Natural killer cell (primary cell): Measurements from ENCODE around the gene PRMT3. TPM values are rescaled to one million over a fixed set of nuclear protein-coding genes. Genes with fewer than 3 reads are reported as not detected.

Experiments
- ATAC-seq, 3 donors: fragments of 150-1000 bp in 2 of 3; fragments of 200-7000 bp in 1 of 3; cut with Tn5 transposase; 1 replicate in 1 of 3; 2 replicates in 2 of 3; pipeline ENCODE4 v1.10.0; 2021; ENCODE audit warnings: mild to moderate bottlenecking in 2 of 3, moderate library complexity in 2 of 3
- DNase-seq, 2 donors: peaks; one replicate each; pipeline versions ENCODE4 v3.0.0 to v3.0.0-alpha.2; 2013 to 2021; ENCODE audit warnings: mixed read lengths in 1 of 2
- H3K27ac ChIP-seq: one replicate; pipeline ENCODE4 v1.5.1; 2013; ENCODE audit warnings: mild to moderate bottlenecking, low read length
- H3K27me3 ChIP-seq: one replicate; pipeline ENCODE4 v1.6.1; 2013; ENCODE audit warnings: low read length; ENCODE audit not compliant: control insufficient read depth, insufficient read depth
- H3K36me3 ChIP-seq: one replicate; pipeline ENCODE4 v1.6.1; 2013; ENCODE audit warnings: low read length; ENCODE audit not compliant: control insufficient read depth, insufficient read depth
- H3K4me1 ChIP-seq: one replicate; pipeline ENCODE4 v1.6.1; 2013; ENCODE audit warnings: low read length; ENCODE audit not compliant: control insufficient read depth, insufficient read depth
- H3K4me3 ChIP-seq: one replicate; pipeline ENCODE4 v1.5.1; 2013; ENCODE audit warnings: low read length
- H3K9me3 ChIP-seq: one replicate; pipeline ENCODE4 v1.6.1; 2013; ENCODE audit warnings: low read length; ENCODE audit not compliant: control insufficient read depth, insufficient read depth
- H3K27ac Mint-ChIP-seq, 2 donors: one replicate each; pipeline ENCODE4 v1.8.0; 2022; ENCODE audit warnings: mild to moderate bottlenecking in 2 of 2, mixed read lengths in 2 of 2, moderate library complexity in 1 of 2
- H3K27me3 Mint-ChIP-seq, 2 donors: one replicate each; pipeline ENCODE4 v1.8.0; 2022; ENCODE audit warnings: low read depth in 2 of 2, mixed read lengths in 2 of 2
- H3K36me3 Mint-ChIP-seq: one replicate; pipeline ENCODE4 v1.8.0; 2022; ENCODE audit warnings: mixed read lengths
- H3K4me1 Mint-ChIP-seq, 2 donors: one replicate each; pipeline ENCODE4 v1.8.0; 2022; ENCODE audit warnings: mixed read lengths in 2 of 2
- H3K4me3 Mint-ChIP-seq: one replicate; pipeline ENCODE4 v1.8.0; 2022; ENCODE audit warnings: mild to moderate bottlenecking, moderate library complexity, mixed read lengths
- H3K9me3 Mint-ChIP-seq, 2 donors: one replicate each; pipeline ENCODE4 v1.8.0; 2022; ENCODE audit warnings: mixed read lengths in 2 of 2
- CTCF ChIP-seq: fragments of 200-600 bp; IDR thresholded peaks from one replicate; pipeline ENCODE4 v1.8.0; 2022; ENCODE audit warnings: antibody characterized with exemption
- WGBS: methylation state at CpG from one replicate; pipeline ENCODE4 v1.1.7; 2013; ENCODE audit warnings: missing lambda C conversion rate; ENCODE audit not compliant: insufficient coverage; 5-methylcytosine and 5-hydroxymethylcytosine counted together
- intact Hi-C: fragments of 100-400 bp; cut with micrococcal nuclease; formaldehyde crosslinking; loops from one replicate; pipeline ENCODE4 v1.14.2; 2022
- total RNA-seq, 4 donors: library from RNA; stranded (reverse); fragments of 120-200 nt in 1 of 4; gene quantifications; one replicate each; pipeline versions ENCODE4 v1.2.3 to v1.2.4, GENCODE V29; 2013 to 2022

Gene PRMT3
- total RNA-seq, 3 donors from 2014 or later (not counting 1 experiment from before 2014, with no cell fraction given), result 10.4 to 12.4 (median 12.1) TPM

GRCh38 chr11:20558741-20559140 is 171.2 kb downstream of the PRMT3 start:
- Histone ChIP-seq H3K4me3 (no peak overlapping the region), H3K4me1 (no peaks in the 10 kb centered on the region), H3K9me3 (no peaks in the 10 kb centered on the region), H3K27me3 (no peaks in the 10 kb centered on the region), H3K36me3 (no peaks in the 10 kb centered on the region), H3K27ac (no peak overlapping the region)
- ATAC-seq (no peak), DNase-seq (no peak)
- TF ChIP-seq CTCF, result no peak
- no peak overlapping the region for H3K4me3 Mint-ChIP-seq
- peaks cover 5 to 6% of the 10 kb centered on the region in 2 donors for H3K9me3 Mint-ChIP-seq
- no peaks in the 10 kb centered on the region for H3K4me1 Mint-ChIP-seq
- no peak overlapping the region for H3K27ac Mint-ChIP-seq
- no peaks in the 10 kb centered on the region for H3K36me3 Mint-ChIP-seq
- H3K27me3 Mint-ChIP-seq, result peaks cover 0 to 4% of the 10 kb centered on the region in 2 donors
- 90% methylated on average over 4 of the region's 4 CpGs for WGBS
- intact Hi-C loops, result no loop called here

Other genes starting within 250 kb of the PRMT3 start
- gene DBX1, start 227.2 kb upstream of the PRMT3 start, total RNA-seq, result not detected
- gene HTATIP2, start 24.0 kb upstream of the PRMT3 start, total RNA-seq, result 10 to 100 TPM; 16.7 to 25.6 (median 19.5) TPM
- gene SLC6A5, start 211.9 kb downstream of the PRMT3 start, total RNA-seq, result not detected